KBM-7 (cell line): ENCODE data around the gene AGTRAP.

Experiments used
- DNase-seq: peaks from one replicate; pipeline ENCODE4 v3.0.0-alpha.2; 2015
- in situ Hi-C: fragments of 300-500 bp; cut with MboI; formaldehyde crosslinking; loops from 2 replicates; pipeline ENCODE4 v1.14.3; 2020; ENCODE audit warnings: low sequenced_read_pairs, low pct_unique_long_range_greater_than_20kb, mixed read lengths

The AGTRAP gene

DNA sequence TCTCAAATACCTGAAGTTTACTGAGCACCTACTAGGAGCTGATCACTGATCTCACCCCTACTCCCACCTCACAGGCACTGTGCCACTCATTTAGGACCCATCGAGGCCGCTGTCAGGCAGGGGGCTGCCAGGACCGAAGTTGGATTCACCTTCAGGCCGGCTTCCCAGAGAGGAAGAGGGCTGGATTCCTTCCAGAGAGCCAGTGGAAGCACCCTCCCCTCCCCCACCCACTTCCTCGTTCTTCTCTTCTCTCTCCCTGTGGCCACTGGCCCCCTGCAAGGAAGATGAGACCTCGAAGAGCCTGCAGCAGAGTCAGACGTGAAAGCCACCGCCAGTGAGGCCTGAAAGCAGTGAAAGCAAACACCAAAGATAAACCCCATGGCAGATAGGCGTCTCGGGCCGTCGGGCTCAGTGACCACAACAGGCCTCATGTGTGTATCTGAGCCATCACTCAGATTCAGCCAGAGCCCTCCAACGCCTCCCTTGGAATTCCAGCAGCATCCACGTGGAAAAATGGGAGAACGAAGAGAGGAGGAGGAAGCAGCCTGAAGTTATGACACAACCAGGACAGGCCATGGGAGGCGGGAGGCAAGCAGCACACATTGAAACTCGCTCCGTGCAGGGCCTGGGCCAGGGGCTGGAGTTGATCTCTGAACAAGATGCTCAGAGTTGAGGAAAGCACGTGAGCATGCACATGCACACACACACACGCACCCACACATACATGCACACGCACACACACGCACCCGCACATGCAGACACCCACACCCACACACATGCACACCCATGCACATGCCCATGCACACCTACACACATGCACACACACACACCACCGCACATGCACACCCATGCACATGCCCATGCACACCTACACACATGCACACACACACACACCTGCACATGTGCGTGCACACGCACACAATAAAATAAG, 6.2 kb upstream of the AGTRAP start:
- in situ Hi-C loops = loop anchor here (25.0 kb wide), 1 partner anchor 692 kb away; the partner anchor contains the start of gene MASP2

DNA sequence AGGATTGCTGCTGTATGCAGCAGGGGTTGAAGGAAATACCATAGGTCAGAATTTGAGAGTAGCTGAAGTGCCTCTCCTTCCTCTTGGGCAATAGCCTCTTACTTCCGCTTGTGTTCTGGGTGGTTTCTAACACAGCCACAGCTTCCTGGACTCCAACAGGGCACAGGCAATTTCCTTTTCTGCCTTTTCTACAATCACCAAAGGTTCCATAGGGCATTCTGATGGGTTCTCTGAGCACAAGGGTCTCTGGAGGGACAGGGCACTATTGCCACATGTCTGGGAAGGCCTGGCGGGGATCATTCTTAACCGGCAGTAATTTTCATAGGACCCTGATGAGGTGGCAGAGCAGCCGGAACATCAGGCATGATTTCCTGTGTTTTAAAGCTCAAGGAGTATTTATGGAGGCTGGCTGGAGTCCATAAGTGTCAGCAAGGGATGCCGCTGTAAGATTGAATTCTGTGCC, 5.5 kb upstream of the AGTRAP start:
- peak; percentile 84 for DNase-seq
- in situ Hi-C loops = loop anchor here (25.0 kb wide), 1 partner anchor 693 kb away; the partner anchor contains the start of gene MASP2

More for the DNA sequence above, 6.2 kb upstream of the AGTRAP start:
- DNase-seq = no peak

DNA sequence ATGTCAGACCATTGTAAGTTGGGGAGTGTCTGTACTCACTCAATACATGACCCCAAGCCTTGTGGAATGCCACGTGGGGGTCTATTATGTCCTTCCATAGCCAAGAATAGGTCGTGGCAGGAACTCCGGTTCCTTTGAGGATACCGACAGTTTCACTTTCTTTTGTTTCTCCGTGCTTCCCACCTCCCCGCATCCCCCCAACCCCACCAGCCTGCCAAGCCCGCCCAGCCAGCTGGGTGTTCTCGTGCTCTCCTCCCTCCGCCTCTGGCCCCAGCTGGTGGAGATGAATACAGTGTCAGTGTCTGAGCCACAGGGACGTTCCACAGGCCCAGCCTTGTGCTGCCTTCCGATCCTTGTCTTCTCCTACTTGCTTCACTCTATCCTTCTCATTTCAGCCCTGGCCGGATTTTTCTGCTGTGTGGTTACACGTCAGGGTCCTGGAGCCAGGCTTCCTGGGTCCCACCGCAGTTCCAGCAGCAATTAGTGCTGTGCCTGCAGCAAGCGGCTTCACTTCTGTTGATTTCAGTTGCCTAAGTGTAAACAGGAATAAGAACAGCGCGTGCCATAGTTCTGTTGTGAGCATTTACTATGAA, 4.1 kb upstream of the AGTRAP start:
- no peak for DNase-seq
- in situ Hi-C loops = loop anchor here (25.0 kb wide), 1 partner anchor 694 kb away; the partner anchor contains the start of gene MASP2

DNA sequence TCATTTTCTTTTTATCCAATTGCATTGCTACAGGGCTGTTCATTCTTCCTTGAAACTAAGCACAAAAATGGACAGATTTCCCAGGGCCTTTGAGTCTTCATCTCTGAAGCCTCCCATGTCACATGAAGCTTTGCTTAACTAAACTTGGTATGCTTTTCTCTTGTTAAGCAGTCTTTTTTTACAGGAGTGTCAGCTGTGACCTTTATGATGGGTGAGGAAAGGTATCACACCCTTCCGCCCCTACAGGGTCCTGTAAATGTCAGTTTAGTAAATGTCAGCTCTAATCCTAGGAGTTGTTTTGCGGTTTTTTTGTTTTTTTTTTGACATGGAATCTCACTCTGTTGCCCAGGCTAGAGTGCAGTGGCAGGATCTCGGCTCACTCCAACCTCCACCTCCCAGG, 2.6 kb upstream of the AGTRAP start:
- in situ Hi-C loops = loop anchor here (25.0 kb wide), 1 partner anchor 696 kb away; the partner anchor contains the start of gene MASP2
- DNase-seq = no peak

DNA sequence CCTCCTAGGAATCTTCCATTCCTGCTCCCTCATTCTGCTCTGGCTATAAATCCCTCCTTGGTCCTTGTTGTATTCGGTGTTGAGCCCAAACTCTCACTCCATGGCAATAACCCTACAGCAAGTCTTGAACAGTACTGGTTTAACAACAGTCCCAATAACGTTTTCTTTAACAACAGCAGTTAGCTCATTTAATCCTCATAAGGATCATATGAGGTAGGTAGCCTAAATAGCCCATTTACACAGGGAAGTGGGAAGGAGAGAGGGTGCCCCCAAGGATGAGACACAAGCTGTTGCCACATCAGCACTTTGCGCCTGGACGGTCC, 444 bp upstream of the AGTRAP start:
- DNase-seq = no peak
- in situ Hi-C loops = loop anchor here (25.0 kb wide), 1 partner anchor 698 kb away; the partner anchor contains the start of gene MASP2

DNA sequence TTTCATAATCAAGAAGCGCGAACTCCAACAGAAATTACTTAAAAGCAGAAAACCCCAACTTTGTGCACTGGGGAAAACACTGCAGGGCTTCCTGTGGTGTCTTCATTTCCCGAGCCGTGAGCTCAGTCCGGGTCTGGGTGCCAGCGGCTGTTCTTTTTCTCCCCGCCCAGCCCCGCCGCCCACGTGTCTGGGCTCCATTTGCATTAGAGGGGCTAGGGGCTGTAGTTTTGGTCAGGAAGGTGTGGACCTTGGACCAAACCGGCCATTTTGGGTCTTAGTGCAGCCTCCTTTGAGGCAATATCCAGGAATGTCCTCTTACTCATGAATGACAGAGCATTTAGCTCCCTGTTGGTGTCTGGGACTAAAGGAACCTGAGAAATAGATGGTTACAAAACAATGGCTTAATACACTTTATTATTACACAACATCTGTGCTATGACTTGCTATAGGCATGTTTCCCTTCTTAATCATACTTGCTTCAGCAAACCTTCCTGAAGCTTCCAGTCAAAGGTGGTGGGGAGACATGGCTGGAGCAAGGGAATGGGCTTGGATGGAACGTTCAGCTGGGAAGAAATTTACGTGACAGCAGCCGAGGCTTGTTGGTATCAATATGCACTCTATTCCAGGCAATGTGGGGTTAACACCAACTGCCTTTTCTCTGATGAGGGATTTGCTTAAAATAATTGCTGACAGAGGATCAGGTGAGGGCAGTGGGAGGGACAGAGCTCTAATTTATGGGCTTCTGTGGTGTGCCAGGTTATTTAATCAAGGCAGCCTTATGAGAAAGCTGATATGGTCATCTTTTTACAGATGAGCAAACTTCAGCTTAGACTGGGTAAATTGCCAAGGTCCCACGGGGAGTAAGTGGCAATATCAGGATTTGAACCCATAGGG, 1.1 kb downstream of the AGTRAP start:
- in situ Hi-C loops = loop anchor here (25.0 kb wide), 1 partner anchor 700 kb away; the partner anchor contains the start of gene MASP2
- peak; percentile 20 for DNase-seq

DNA sequence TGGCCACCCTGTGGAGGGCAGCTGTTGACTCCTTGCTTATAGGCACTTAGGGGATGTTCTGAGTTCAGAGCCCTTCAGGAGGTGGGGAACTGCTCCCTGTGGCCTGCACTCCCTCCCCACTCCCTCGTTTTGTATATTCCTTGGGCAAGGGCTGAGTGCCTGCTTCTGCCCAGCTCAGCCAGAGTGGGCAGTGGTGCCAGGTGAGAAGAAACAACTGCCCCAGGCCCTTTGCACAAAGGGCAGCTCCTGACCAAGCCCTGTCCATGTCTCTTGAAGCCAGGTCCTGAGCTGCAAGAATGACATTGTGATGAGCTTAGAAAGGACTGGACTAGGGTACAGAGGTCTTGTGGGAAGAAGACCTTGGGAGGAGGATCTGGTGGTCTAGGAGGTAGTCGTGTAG, 2.2 kb downstream of the AGTRAP start:
- no peak for DNase-seq
- in situ Hi-C loops = loop anchor here (25.0 kb wide), 1 partner anchor 701 kb away; the partner anchor contains the start of gene MASP2

DNA sequence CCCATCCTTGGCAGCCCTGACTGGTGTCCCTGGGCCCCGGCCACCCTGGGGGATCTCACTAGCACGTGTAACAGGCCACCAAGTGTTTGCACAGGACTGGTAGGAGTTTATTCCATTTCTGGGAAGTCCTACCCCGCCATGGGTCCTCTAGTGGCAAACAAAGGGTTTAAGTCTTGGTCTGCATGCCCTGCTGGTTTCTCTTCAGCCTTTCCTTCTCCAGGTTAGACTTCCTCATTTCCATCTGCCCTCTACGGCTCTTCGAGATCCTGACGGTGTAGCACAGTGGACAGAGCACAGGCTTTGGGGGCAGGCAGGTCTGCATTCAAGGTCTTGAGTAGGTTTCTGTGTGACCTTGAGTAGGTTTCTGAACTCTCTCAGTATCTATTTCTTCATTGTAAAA, 2.8 kb downstream of the AGTRAP start:
- DNase-seq = peak; percentile 41
- in situ Hi-C loops = loop anchor here (25.0 kb wide), 1 partner anchor 701 kb away; the partner anchor contains the start of gene MASP2

DNA sequence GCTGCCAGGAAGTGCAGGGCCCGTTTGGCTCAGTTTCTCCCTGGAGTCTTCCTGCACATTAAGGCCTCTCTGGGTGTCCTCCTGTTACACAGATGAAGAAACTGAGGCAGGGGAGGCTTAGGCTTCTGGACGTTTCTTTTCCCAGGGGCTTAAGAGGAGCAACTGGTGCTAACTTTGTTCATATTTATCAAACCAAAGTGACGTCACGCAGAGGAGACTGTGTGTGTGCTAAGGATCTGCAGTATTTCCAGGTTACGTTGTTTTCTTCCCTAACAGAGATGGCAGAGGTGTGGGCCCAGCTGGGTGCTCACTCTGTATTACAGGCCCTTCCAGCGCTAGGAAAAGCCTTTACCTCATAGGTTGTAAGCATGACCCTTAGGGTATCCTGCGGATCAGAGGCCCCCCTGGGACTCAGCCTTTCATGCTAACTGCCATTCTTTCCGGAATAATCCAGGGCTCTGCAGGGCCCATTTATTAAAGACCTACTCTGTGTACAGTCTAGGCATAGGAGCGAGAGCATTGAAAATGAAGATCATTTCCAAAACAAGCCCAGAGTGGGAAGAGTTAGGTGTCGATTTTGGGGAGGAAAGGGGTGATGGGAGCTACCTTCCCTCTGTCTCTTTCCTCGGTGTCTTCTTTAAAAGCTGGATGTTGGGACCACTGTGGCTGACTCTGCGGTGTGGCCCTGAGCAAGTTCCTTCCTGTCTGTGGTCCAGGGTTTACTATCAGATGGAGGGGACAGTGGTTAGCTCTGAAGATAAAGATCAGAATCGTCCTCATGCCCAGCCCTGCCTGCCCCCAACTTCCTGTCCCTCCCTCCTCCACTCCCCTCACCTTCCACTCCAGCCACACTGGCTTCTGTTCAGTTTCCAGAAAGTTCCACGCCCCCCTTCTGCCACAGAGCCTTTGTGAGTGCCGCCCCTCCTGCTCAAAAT, 4.6 kb downstream of the AGTRAP start:
- in situ Hi-C loops = loop anchor here (25.0 kb wide), 1 partner anchor 703 kb away; the partner anchor contains the start of gene MASP2

DNA sequence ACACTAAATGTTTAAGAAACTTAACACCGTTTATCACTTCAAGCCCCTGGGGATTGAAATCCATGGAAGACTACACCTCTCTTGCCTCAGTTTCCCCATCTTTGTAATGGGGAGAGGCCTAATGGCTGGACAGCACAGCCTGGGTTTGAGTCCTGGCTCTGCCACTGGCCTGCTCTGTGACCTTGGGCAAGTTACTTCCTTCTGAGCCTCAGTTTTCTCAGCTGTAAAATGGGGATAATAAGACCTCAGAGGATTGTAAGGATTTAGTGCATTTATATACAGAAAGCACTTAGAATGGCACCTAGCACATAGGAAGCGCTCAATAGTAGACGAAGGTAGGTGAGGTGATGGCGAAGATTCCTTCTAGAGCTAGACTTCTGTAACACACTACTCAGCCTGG, 5.5 kb downstream of the AGTRAP start:
- in situ Hi-C loops = loop anchor here (25.0 kb wide), 1 partner anchor 704 kb away; the partner anchor contains the start of gene MASP2
- DNase-seq = no peak

More for the DNA sequence above, 4.6 kb downstream of the AGTRAP start:
- DNase-seq = peak; percentile 93

DNA sequence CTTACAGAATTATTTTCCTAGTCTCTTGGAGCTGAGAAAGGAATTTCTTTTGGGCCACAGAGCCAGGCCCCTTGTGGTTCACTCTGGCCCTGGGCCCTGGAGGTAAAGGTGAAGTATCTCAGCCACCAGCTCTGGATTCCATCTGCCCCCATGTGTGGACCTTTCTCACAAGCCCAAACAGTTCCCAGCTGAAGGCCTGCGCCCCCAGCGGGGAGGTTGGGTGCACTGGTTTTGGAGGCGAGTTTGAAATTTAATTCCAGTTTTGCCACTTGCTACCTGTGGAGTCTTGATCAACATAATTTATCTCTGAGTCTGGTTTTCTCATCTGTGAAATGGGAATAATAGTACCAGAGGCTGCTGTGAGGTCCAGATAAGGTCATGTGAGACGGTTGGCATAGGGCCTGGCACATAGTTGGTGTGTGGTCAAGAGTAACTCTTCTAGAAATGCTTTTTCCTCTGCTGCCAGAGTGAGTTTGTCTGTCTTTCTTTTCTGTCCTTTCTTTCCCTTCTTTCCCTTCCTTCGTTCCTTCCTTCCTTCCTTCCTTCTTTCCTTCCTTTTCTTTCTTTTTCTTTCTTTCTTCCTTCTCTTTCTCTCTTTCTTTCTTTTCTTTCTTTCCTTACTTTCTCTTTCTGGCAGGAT, 6.1 kb downstream of the AGTRAP start:
- DNase-seq = no peak
- in situ Hi-C loops = loop anchor here (25.0 kb wide), 1 partner anchor 705 kb away; the partner anchor contains the start of gene MASP2

DNA sequence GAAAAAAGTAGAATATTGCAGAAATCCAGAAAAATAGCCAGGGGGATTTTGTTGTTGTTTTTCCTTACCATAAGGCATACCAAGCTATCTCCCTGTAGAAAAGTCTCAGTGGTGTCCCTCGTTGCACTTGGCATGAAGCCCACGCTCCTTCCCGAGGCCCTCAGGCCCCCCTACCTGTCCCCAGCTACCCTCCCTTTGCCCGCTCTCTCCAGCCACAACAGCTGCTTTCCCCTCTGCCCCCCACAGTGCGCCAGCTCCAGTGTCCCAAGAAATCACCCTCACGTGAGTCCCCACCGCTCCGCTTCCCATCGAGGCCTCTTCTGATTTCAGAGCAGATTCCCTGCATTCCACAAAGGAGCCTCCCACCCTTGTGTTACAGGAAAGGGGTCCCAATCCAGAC, 8.4 kb downstream of the AGTRAP start:
- DNase-seq = no peak
- in situ Hi-C loops = loop anchor here (25.0 kb wide), 1 partner anchor 707 kb away; the partner anchor contains the start of gene MASP2

DNA sequence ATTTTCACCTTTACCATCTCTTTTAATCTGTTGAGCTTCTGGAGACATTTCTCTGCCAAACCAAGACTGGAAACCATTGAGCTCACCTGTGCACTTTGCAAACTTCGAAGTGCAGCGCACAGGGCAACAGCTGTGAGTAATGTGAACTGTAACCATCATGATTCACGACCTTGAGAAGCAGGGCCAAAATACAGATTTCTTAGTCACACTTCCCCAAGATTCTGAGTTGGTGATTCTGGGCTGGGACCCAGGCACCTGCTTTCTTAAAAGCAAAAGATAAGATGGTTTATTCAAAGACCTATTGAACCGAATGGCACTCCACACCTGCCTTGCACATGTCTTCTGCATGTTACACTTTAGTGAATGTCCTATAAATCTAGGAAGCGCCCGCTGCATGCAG, 10.2 kb downstream of the AGTRAP start:
- no peak for DNase-seq
- in situ Hi-C loops = loop anchor here (25.0 kb wide), 1 partner anchor 709 kb away; the partner anchor contains the start of gene MASP2

DNA sequence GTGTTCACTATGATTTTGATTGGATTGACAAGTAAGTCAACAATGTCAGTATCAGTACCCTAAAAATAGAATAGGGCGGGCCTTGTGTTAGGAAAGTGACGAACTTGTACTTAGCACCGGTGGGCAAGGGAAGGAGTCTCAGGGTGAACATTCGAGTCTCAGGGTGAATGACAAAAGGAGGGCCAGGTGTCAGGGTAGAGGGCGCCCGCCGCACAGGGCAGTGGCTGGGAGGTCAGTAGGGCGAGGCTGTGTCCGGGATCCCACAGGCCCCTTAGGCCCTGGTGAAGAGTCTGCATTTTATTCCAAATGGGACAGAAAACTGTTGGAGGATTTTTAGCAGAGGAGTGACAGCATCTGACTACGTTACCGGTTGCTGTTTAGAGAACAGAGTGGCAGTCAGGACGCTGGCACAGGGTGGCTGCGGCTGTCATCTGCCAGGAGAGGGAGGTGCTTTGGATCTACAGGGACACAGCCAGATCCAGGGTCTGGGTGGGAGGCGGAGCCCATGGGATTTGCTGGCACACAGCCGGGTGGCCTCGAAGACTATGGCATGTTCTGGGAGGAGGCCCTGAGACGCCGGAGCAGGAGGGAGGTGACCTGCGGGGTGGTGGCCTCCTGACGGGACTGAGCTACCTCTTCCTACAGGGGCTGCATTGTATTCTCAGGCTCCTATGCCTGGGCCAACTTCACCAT, 11.0 kb downstream of the AGTRAP start:
- no peak for DNase-seq
- in situ Hi-C loops = loop anchor here (25.0 kb wide), 1 partner anchor 710 kb away; the partner anchor contains the start of gene MASP2

DNA sequence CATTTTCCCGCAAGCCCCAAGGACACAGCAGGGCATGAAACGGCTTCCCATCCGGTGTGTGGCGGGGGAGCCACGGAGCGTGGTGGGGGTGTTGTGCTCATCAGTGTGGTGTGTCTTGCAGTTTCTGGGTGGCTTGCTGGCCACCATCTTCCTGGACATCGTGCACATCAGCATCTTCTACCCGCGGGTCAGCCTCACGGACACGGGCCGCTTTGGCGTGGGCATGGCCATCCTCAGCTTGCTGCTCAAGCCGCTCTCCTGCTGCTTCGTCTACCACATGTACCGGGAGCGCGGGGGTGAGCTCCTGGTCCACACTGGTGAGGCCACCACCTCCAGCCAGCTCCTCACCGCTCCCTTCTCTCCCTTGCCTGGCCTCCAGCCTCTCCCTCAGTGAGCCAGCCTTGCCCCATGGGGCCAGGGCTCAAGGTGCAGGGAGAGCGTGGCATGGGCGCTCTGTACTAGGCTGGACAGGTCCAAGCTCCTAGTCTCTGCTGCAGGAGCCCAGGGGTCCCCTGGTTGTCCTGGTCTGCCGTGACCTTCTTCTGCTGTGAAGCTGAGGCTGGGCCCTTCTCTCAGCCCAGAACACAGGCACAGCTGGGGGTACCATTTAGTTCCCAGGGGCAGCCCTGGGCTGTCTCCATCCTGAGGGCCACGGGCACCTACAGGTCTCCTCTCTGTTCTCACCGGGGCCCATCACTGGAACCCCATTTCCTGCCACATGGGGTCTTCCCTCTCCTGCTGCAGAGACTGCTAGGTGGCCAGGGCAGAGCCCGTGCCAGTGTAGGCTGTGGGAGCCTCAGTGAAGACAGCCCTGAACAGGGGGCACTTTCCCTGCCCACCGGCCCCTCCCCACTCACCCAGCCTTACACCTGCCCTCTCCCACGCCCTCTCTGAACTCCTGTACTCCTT, 12.6 kb downstream of the AGTRAP start:
- DNase-seq = no peak
- in situ Hi-C loops = loop anchor here (25.0 kb wide), 1 partner anchor 711 kb away; the partner anchor contains the start of gene MASP2
